ENCODE data around the gene PSRC1. TPM values are rescaled to one million over a fixed set of nuclear protein-coding genes. Genes with fewer than 3 reads are reported as not detected.

PSRC1 gene
- polyA plus RNA-seq, 1 of the 3 experiments (the other 2 are of a cell fraction) = 19.4 TPM

- no peak for TF ChIP-seq ZBTB33 (IDR thresholded peaks at IDR 0.05; ENCODE audit: borderline replicate concordance, low read depth)
- TF ChIP-seq GABPA (IDR thresholded peaks at IDR 0.05; ENCODE audit: low read depth) = no peak
- no peak for TF ChIP-seq EZH2phosphoT487 (IDR thresholded peaks at IDR 0.05; ENCODE audit: borderline replicate concordance, low read depth)
- TF ChIP-seq FOSL2 (IDR thresholded peaks at IDR 0.05; ENCODE audit: borderline replicate concordance, low read depth) = no peak
- TF ChIP-seq, protein P1, sequence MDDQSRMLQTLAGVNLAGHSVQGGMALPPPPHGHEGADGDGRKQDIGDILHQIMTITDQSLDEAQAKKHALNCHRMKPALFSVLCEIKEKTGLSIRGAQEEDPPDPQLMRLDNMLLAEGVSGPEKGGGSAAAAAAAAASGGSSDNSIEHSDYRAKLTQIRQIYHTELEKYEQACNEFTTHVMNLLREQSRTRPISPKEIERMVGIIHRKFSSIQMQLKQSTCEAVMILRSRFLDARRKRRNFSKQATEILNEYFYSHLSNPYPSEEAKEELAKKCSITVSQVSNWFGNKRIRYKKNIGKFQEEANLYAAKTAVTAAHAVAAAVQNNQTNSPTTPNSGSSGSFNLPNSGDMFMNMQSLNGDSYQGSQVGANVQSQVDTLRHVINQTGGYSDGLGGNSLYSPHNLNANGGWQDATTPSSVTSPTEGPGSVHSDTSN (IDR thresholded peaks at IDR 0.05) = no peak
- no peak; the same call in 1 of the 2 replicates for TF ChIP-seq GATA2 (CRISPR knock-in tag; IDR thresholded peaks at IDR 0.05)
- TF ChIP-seq SIN3A (IDR thresholded peaks at IDR 0.05; ENCODE audit: borderline replicate concordance, low read depth, low read length) = no peak
- TF ChIP-seq TCF12 (IDR thresholded peaks at IDR 0.05) = no peak
- TF ChIP-seq USF1 (IDR thresholded peaks at IDR 0.05; ENCODE audit: borderline replicate concordance, low read depth) = no peak
Measured at GRCh38 chr1:109253803-109254620, 28.9 kb downstream of the PSRC1 start (continued).

GRCh38 chr1:109252893-109253802 is 29.8 kb downstream of the PSRC1 start:
- 90% methylated on average over 29 of the region's 33 CpGs for WGBS (ENCODE audit: low lambda C conversion rate)
- Histone ChIP-seq H3K9me2 (no peaks in the 10 kb centered on the region), H3K36me3 (replicated peaks in 1 of 2; ENCODE audit: control insufficient read depth in 1 of 2, insufficient read depth in 2 of 2, low read length in 1 of 2) (no peaks in the 10 kb centered on the region), H3K27me3 (ENCODE audit: insufficient read depth) (no peaks in the 10 kb centered on the region), H3K4me2 (no peak overlapping the region), H3K79me2 (ENCODE audit: insufficient read depth) (no peaks in the 10 kb centered on the region), H3K27ac (ENCODE audit: low read depth in 2 of 2, low read length in 1 of 2) (peak overlapping the region in 1 of 2 experiments; percentile 97; a peak in 2 of 4 replicates), H3K4me3 (ENCODE audit: low read depth in 2 of 2, low read length in 1 of 2) (peak overlapping the region in 1 of 2 experiments; percentile 21; a peak in 1 of 4 replicates), H3K9me3 (no peaks in the 10 kb centered on the region), H3F3A (replicated peaks; ENCODE audit: insufficient read depth) (no peaks in the 10 kb centered on the region), H3K9ac (no peak overlapping the region), H4K20me1 (ENCODE audit: insufficient read depth) (no peaks in the 10 kb centered on the region), H2AFZ (ENCODE audit: low read depth) (peak overlapping the region; percentile 53; the same call in 1 of the 2 replicates), H3K4me1 (ENCODE audit: control insufficient read depth in 1 of 2, insufficient read depth in 2 of 2, low read depth in 1 of 2, low read length in 1 of 2) (peaks cover 0 to 54% of the 10 kb centered on the region in 2 experiments; a peak in 1 of 4 replicates)
- CTCF ChIA-PET = interaction anchor here (1.1 to 5.2 kb wide), 12 partner anchors 10 to 279 kb away, joined by 3 to 39 read pairs (median 8); partner anchors contain the start of genes PSRC1 and SORT1
- POLR2A ChIA-PET = interaction anchor here (0.7 to 2.7 kb wide), 5 partner anchors 14 to 153 kb away, joined by 3 to 11 read pairs (median 5); partner anchors contain the start of genes PSRC1 and SARS1
- DNase-seq = peak; percentile 89
- TF ChIP-seq EP300 (IDR thresholded peaks at IDR 0.05; ENCODE audit: borderline replicate concordance in 1 of 2, low read depth in 1 of 2, low read length in 1 of 2) (no peak), CHD2 (IDR thresholded peaks at IDR 0.05; ENCODE audit: low read length, partially characterized antibody) (no peak), MAX (IDR thresholded peaks at IDR 0.05; ENCODE audit: low read depth) (no peak), ELF1 (IDR thresholded peaks at IDR 0.05) (no peak), POLR2AphosphoS5 (IDR thresholded peaks at IDR 0.05; ENCODE audit: low read depth, low read length) (no peak), EZH2phosphoT487 (IDR thresholded peaks at IDR 0.05; ENCODE audit: borderline replicate concordance, low read depth) (no peak), MEF2A (IDR thresholded peaks at IDR 0.05; ENCODE audit: borderline replicate concordance, low read depth) (no peak), TAF1 (IDR thresholded peaks at IDR 0.05; ENCODE audit: borderline replicate concordance, low read depth, low read length) (no peak), GATA2 (CRISPR knock-in tag; IDR thresholded peaks at IDR 0.05) (no peak), IRF3 (IDR thresholded peaks at IDR 0.05; ENCODE audit: low read depth, low read length) (no peak), GABPA (IDR thresholded peaks at IDR 0.05; ENCODE audit: low read depth) (no peak), MXI1 (IDR thresholded peaks at IDR 0.05; ENCODE audit: low read depth, low read length) (no peak), RXRA (IDR thresholded peaks at IDR 0.05; ENCODE audit: borderline replicate concordance, low read depth) (no peak)
- TF ChIP-seq, protein P2, sequence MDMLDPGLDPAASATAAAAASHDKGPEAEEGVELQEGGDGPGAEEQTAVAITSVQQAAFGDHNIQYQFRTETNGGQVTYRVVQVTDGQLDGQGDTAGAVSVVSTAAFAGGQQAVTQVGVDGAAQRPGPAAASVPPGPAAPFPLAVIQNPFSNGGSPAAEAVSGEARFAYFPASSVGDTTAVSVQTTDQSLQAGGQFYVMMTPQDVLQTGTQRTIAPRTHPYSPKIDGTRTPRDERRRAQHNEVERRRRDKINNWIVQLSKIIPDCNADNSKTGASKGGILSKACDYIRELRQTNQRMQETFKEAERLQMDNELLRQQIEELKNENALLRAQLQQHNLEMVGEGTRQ (IDR thresholded peaks at IDR 0.05; ENCODE audit: borderline replicate concordance, low read depth, low read length) = no peak

Measured in SK-N-SH (cell line).